GM12878 (cell line): ENCODE data around the gene NSUN2. TPM values are rescaled to one million over a fixed set of nuclear protein-coding genes. Genes with fewer than 3 reads are reported as not detected.
A peak's percentile ranks its signal among the peaks of the same experiment; 100 is the strongest.

Experiments used
- BCL11A ChIP-seq: IDR thresholded peaks from 2 replicates; pipeline ENCODE4 v1.6.1; 2011; ENCODE audit warnings: low read depth, low read length
- CREM ChIP-seq: IDR thresholded peaks from 2 replicates; pipeline ENCODE4 v1.6.1; 2014; ENCODE audit warnings: antibody characterized with exemption, low read depth
- EP300 ChIP-seq, 2 experiments: fragments of 150-350 bp in 1 of 2; IDR thresholded peaks; 2 replicates each; pipeline ENCODE4 v1.6.1; 2011 to 2012; ENCODE audit warnings: low read depth in 2 of 2, low read length in 2 of 2, borderline replicate concordance in 1 of 2, improper control_type of control experiment in 1 of 2, inconsistent platforms in 1 of 2; ENCODE audit not compliant: control insufficient read depth in 1 of 2
- HCFC1 ChIP-seq: fragments of 150-350 bp; IDR thresholded peaks from 2 replicates; pipeline ENCODE4 v1.6.1; 2014; ENCODE audit warnings: low read length
- HDGF ChIP-seq: fragments of 450-650 bp; IDR thresholded peaks from 2 replicates; pipeline ENCODE4 v1.6.1; 2016; ENCODE audit warnings: antibody characterized with exemption
- IKZF1 ChIP-seq: fragments of 450-650 bp; conservative IDR thresholded peaks from 2 replicates; pipeline ENCODE4 v1.6.1; 2017; ENCODE audit warnings: antibody characterized with exemption, mild to moderate bottlenecking
- KAT2A ChIP-seq: conservative IDR thresholded peaks from 2 replicates; pipeline ENCODE4 v1.6.1; 2011; ENCODE audit warnings: low read depth, low read length; ENCODE audit not compliant: control insufficient read depth
- KDM1A ChIP-seq: fragments of 200-600 bp; sonication (generic); IDR thresholded peaks from 2 replicates; pipeline ENCODE4 v1.6.1; 2016; ENCODE audit warnings: borderline replicate concordance
- POLR2AphosphoS5 ChIP-seq: IDR thresholded peaks from 2 replicates; pipeline ENCODE4 v1.6.1; 2011; ENCODE audit warnings: mild to moderate bottlenecking, low read length, inconsistent platforms
- POU2F2 ChIP-seq: IDR thresholded peaks from 3 replicates; pipeline ENCODE4 v1.6.1; 2011; ENCODE audit warnings: low read depth, mild to moderate bottlenecking, low read length, borderline replicate concordance
- RB1 ChIP-seq: fragments of 450-650 bp; formaldehyde crosslinking; IDR thresholded peaks from 2 replicates; pipeline ENCODE4 v1.6.1; 2017; ENCODE audit warnings: mild to moderate bottlenecking, borderline replicate concordance
- RUNX3 ChIP-seq: IDR thresholded peaks from 2 replicates; pipeline ENCODE4 v1.6.1; 2012; ENCODE audit warnings: low read length, inconsistent platforms
- SP1 ChIP-seq: IDR thresholded peaks from one replicate; pipeline ENCODE4 v1.6.1; 2011; ENCODE audit warnings: low read depth, low read length
- SREBF1 ChIP-seq: IDR thresholded peaks from 2 replicates; pipeline ENCODE4 v1.6.1; 2012; ENCODE audit warnings: mild to moderate bottlenecking, low read length
- TAF1 ChIP-seq: IDR thresholded peaks from 2 replicates; pipeline ENCODE4 v1.6.1; 2011; ENCODE audit warnings: mild to moderate bottlenecking, low read depth, low read length, borderline replicate concordance
- ZNF207 ChIP-seq: fragments of 450-650 bp; IDR thresholded peaks from 2 replicates; pipeline ENCODE4 v1.6.1; 2014; ENCODE audit warnings: antibody characterized with exemption, mild to moderate bottlenecking, borderline replicate concordance
- ZNF24 ChIP-seq: fragments of 450-650 bp; IDR thresholded peaks from 2 replicates; pipeline ENCODE4 v1.6.1; 2017; ENCODE audit warnings: antibody characterized with exemption, mild to moderate bottlenecking
- polyA plus RNA-seq, 11 experiments: library from polyadenylated mRNA; depleted of rRNA in 4 of 11; unstranded in 6 of 11; stranded (reverse) in 5 of 11; fragments of >200 nt; fragmentation: Nextera tagmentation in 4 of 11; fragmentation: Illumina TruSeq in 1 of 11; extraction: Ambion mirVana in 4 of 11; extraction: Trizol in 1 of 11; gene quantifications; 1 replicate in 1 of 11; 2 replicates in 10 of 11; pipeline versions ENCODE4 v1.2.1 to v1.2.3, GENCODE V29; 2011 to 2016; ENCODE audit warnings: inconsistent platforms in 2 of 11, missing spikeins in 2 of 11, low read depth in 1 of 11
- total RNA-seq, 4 experiments: library from RNA; depleted of rRNA in 3 of 4; stranded (reverse); fragments of >200 nt in 3 of 4; fragmentation: Illumina TruSeq in 1 of 4; extraction: Trizol in 1 of 4; gene quantifications; 2 replicates each; pipeline versions ENCODE4 v1.2.1 to v1.2.3, GENCODE V29; 2013 to 2021
- TF ChIP-seq, protein P1 (sequence below): fragments of 450-650 bp; formaldehyde crosslinking; IDR thresholded peaks from 2 replicates; pipeline ENCODE4 v1.4.0; 2022; ENCODE audit warnings: mild to moderate bottlenecking, moderate library complexity
- TF ChIP-seq, protein P2 (sequence below): fragments of 450-650 bp; conservative IDR thresholded peaks from 2 replicates; pipeline ENCODE4 v1.6.1; 2017; ENCODE audit warnings: mild to moderate bottlenecking, moderate library complexity
- TF ChIP-seq, protein P3 (sequence below): IDR thresholded peaks from 2 replicates; pipeline ENCODE4 v1.6.1; 2012; ENCODE audit warnings: low read depth, low read length, improper control_type of control experiment
- TF ChIP-seq, protein P4 (sequence below): IDR thresholded peaks from 2 replicates; pipeline ENCODE4 v1.6.1; 2011; ENCODE audit warnings: borderline replicate concordance, low read depth, mild to moderate bottlenecking, moderate library complexity, mixed read lengths, low read length; ENCODE audit not compliant: insufficient read depth; ENCODE audit errors: extremely low read length
- TF ChIP-seq, protein P5 (sequence below): fragments of 450-650 bp; IDR thresholded peaks from 2 replicates; pipeline ENCODE4 v1.6.1; 2017; ENCODE audit warnings: mild to moderate bottlenecking, moderate library complexity

NSUN2 gene
- total and polyA plus RNA-seq, 10 of the 15 experiments (the other 5 are each of a cell fraction or from before 2014, with no cell fraction given), result 8.0 to 112 (median 91.1) TPM

DNA sequence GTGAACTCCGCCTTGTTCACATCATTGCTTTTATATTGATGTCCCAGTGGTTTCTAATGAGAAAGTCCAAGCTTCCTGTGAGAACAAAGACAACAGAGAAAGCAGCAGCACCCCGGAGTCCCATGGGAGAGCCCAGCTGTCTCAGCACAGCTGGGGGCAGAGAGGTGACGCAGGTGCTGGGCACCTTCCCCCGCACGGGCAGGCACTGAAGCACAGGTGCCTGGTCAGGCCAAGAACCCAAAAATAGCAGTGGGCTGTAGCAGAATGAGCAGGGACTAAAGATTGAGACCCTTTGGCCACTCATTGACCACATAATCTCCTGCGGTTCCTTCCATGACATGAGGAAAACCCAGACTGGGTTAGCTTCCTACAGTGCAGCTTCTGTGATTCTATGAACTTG is 19.2 kb upstream of the NSUN2 start (continued):
- TF ChIP-seq, protein P1, sequence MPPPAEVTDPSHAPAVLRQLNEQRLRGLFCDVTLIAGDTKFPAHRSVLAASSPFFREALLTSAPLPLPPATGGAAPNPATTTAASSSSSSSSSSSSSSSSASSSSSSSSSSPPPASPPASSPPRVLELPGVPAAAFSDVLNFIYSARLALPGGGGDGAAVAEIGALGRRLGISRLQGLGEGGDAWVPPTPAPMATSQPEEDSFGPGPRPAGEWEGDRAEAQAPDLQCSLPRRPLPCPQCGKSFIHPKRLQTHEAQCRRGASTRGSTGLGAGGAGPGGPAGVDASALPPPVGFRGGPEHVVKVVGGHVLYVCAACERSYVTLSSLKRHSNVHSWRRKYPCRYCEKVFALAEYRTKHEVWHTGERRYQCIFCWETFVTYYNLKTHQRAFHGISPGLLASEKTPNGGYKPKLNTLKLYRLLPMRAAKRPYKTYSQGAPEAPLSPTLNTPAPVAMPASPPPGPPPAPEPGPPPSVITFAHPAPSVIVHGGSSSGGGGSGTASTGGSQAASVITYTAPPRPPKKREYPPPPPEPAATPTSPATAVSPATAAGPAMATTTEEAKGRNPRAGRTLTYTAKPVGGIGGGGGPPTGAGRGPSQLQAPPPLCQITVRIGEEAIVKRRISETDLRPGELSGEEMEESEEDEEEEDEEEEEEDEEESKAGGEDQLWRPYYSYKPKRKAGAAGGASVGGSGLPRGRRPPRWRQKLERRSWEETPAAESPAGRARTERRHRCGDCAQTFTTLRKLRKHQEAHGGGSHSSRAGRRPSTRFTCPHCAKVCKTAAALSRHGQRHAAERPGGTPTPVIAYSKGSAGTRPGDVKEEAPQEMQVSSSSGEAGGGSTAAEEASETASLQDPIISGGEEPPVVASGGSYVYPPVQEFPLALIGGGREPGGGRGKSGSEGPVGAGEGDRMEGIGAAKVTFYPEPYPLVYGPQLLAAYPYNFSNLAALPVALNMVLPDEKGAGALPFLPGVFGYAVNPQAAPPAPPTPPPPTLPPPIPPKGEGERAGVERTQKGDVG (CRISPR knock-in tag), result no peak
- TF ChIP-seq HDGF (no peak), KAT2A (no peak), SREBF1 (no peak), EP300 (IDR thresholded peaks at IDR 0.05; ENCODE audit: borderline replicate concordance in 1 of 2, control insufficient read depth in 1 of 2, low read depth in 2 of 2, low read length in 2 of 2) (peak; percentile 47 to 71; a peak in 2 of 4 replicates), HCFC1 (no peak), TAF1 (no peak), SP1 (no peak), RUNX3 (peak; percentile 63; the same call in 1 of the 2 replicates), ZNF24 (no peak), KDM1A (no peak), ZNF207 (no peak), IKZF1 (peak; percentile 80), CREM (peak; percentile 69), POLR2AphosphoS5 (no peak), BCL11A (0 out of 2 replicates have a peak, but pooled peaks have one; percentile 34), RB1 (no peak), POU2F2 (0 out of 3 replicates have a peak, but pooled peaks have one; percentile 30)
- TF ChIP-seq, protein P2, sequence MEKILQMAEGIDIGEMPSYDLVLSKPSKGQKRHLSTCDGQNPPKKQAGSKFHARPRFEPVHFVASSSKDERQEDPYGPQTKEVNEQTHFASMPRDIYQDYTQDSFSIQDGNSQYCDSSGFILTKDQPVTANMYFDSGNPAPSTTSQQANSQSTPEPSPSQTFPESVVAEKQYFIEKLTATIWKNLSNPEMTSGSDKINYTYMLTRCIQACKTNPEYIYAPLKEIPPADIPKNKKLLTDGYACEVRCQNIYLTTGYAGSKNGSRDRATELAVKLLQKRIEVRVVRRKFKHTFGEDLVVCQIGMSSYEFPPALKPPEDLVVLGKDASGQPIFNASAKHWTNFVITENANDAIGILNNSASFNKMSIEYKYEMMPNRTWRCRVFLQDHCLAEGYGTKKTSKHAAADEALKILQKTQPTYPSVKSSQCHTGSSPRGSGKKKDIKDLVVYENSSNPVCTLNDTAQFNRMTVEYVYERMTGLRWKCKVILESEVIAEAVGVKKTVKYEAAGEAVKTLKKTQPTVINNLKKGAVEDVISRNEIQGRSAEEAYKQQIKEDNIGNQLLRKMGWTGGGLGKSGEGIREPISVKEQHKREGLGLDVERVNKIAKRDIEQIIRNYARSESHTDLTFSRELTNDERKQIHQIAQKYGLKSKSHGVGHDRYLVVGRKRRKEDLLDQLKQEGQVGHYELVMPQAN, result no peak
- TF ChIP-seq, protein P3, sequence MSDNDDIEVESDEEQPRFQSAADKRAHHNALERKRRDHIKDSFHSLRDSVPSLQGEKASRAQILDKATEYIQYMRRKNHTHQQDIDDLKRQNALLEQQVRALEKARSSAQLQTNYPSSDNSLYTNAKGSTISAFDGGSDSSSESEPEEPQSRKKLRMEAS, result no peak
- TF ChIP-seq, protein P4, sequence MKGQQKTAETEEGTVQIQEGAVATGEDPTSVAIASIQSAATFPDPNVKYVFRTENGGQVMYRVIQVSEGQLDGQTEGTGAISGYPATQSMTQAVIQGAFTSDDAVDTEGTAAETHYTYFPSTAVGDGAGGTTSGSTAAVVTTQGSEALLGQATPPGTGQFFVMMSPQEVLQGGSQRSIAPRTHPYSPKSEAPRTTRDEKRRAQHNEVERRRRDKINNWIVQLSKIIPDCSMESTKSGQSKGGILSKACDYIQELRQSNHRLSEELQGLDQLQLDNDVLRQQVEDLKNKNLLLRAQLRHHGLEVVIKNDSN, result no peak
- TF ChIP-seq, protein P5, sequence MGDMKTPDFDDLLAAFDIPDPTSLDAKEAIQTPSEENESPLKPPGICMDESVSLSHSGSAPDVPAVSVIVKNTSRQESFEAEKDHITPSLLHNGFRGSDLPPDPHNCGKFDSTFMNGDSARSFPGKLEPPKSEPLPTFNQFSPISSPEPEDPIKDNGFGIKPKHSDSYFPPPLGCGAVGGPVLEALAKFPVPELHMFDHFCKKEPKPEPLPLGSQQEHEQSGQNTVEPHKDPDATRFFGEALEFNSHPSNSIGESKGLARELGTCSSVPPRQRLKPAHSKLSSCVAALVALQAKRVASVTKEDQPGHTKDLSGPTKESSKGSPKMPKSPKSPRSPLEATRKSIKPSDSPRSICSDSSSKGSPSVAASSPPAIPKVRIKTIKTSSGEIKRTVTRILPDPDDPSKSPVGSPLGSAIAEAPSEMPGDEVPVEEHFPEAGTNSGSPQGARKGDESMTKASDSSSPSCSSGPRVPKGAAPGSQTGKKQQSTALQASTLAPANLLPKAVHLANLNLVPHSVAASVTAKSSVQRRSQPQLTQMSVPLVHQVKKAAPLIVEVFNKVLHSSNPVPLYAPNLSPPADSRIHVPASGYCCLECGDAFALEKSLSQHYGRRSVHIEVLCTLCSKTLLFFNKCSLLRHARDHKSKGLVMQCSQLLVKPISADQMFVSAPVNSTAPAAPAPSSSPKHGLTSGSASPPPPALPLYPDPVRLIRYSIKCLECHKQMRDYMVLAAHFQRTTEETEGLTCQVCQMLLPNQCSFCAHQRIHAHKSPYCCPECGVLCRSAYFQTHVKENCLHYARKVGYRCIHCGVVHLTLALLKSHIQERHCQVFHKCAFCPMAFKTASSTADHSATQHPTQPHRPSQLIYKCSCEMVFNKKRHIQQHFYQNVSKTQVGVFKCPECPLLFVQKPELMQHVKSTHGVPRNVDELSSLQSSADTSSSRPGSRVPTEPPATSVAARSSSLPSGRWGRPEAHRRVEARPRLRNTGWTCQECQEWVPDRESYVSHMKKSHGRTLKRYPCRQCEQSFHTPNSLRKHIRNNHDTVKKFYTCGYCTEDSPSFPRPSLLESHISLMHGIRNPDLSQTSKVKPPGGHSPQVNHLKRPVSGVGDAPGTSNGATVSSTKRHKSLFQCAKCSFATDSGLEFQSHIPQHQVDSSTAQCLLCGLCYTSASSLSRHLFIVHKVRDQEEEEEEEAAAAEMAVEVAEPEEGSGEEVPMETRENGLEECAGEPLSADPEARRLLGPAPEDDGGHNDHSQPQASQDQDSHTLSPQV, result no peak
